GM10847 (cell line): Measurements from ENCODE around the gene REEP3.

Source experiments
- POLR2A ChIP-seq: IDR thresholded peaks from 2 replicates; pipeline ENCODE4 v1.6.1; 2011; ENCODE audit not compliant: insufficient read length; ENCODE audit errors: extremely low read depth

REEP3 gene

DNA sequence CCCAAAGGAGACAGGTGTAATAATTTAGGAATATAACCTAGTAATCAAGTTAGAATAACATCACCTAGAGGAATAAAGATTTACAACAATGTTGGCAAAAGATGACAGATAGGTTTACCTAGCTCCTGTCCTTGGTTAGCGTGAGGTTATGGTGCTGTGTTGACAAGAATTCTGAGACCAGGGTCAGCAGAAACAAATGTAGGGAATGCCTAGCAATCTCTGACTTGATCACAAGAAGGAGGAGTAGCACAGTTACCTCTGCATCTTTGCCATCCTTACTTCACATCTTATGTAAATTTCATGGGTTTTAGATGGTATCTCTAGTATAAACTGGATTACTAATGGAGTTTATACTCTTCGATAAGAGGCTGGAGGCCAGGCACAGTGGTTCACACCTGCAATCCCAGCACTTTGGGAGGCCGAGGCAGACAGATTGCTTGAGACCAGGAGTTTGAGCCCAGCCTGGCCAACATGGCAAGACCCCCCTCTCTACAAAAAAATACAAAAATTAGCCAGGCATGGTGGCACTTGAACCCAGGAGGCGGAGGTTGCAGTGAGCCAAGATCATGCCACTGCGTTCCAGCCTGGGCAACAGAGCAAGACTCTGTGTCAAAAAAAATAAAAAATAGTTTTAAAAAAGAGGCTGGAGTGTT is 37.1 kb downstream of the REEP3 start:
- TF ChIP-seq POLR2A, result no peak

DNA sequence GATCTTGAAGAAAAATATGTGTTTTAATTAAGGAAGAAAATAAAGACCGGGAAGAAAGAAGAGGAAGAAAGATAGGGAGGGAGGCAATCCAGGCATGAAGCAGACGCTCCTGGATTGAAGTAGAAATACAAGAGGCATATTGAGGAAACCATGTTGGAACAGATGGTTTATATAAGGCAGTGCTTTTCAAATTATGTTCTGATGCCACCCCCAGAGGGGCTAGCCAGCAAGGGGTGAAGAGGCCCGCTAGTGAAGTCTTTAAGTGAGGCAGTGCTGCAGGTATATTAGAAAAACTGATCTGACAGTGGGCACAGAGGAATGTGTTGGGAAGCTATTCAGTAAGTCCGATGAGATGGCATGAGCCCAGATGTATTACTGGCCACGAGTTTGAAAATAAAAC is 40.1 kb downstream of the REEP3 start:
- TF ChIP-seq POLR2A, result no peak

DNA sequence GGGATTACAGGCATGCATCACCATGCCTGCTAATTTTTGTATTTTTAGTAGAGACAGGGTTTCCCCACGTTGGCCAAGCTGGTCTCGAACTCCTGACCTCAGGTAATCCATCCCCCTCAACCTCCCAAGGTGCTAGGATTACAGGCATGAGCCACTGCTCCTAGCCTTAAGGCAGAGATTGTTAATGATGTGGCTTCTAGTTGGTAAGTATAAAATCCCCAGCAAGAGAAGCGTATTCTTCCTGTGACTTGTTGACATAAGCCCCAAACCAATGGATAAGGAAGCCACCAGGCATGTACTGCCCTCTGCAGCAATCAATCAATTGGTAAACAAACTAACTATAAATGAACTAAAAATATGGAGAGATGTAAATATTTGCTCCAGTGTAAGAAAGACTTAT is 41.2 kb downstream of the REEP3 start:
- TF ChIP-seq POLR2A, result no peak

DNA sequence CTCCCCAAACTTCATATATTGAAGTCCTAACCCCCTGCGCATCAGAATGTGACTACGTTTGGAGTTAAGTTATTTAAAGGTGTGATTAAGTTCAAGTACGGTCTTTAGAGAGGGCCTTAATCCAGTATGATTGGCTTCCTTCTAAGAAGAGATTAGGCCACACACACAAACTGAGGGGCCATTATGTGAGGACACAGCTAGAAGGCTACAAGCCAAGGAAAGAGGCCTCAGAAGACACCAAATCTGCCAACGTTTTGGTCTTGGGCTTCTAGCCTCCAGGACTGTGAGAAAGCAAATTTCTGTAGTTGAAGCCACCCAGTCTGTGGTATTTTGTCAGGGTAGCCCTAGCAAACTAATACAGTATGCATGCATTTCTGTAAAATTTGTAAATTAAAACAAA is 41.7 kb downstream of the REEP3 start:
- TF ChIP-seq POLR2A, result no peak

DNA sequence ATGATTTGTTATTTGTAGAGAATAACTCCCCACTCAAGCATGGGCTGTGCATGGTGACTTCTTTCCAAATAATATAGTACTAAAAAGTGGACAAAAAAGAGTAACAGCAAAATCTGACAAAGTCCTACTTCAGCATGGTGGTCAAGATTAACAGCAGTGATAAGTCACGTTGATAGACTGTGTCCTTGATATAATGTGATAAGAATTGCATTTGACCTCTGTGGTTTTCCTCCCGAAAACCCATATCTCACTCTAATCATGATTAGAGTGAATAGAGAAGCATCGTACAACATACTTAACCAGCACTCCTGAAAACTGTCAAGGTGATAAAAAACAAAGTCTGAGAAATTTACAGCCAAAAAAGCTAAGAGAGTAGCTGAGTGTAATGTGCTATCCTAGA is 42.4 kb downstream of the REEP3 start:
- no peak for TF ChIP-seq POLR2A

DNA sequence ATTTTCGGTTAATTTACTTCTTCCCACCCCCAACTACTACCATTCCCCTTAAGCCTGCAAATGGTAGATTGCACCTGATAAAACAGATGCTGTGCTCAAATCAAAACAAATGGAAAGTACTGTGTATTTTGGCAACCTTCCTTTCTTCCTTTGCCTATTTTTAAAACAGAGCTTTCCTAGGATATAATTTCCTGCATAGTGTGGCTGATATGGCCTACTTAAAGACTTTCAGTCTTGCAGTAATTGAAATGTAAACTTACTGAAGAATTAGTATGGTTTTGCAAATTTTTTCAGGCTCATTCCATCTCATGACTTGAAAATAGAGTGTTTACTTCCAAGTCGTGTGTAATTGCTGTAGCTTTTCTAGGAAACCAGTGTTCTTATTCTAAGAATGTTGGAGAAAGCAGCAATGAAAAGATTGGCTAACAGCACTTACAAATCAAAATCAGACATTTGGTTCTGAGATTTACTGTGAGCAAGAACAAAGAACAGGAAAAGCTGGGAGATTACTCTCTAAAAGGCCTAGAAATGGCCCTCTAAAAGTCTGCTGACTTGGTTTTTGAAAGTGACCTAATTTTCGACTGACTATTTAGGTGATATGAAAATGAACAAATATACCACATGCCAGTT is 52.0 kb downstream of the REEP3 start:
- TF ChIP-seq POLR2A, result no peak

DNA sequence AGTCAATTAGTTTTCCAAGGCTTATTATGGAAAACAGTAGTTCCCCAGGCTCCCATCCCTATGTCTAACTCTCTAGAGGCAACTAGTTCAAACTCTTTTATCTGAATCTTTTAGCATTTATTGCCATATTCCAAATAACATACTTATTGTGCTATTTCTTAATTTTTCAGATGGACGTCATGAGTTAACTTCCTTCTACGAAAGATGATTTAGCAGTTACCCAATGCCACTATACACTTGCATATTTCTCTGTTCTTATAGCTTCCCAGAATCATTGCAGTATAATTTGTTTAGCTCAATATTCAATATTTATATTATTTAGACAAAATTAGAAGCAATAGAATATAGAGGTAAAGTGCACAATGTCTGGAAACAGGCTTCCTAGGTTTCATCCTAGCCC is 52.8 kb downstream of the REEP3 start:
- TF ChIP-seq POLR2A, result no peak

DNA sequence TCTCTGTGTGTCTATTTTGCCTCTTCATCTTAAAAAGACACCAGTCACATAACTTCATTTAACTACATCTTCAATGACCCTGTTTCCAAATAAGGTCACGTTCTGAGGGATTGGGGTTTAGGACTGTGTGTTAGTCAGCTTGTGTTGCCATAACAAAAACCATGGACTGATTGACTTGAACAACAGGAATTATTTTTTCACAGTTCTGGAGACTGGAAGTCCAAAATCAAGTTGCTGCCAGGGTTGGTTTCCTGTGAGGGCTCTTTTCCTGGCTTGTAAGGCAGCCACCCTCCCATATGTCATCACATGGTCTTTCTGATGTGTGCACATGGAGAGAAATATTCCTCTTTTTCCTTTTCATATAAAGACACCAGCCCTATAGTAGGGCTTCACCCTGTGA is 55.3 kb downstream of the REEP3 start:
- no peak for TF ChIP-seq POLR2A

DNA sequence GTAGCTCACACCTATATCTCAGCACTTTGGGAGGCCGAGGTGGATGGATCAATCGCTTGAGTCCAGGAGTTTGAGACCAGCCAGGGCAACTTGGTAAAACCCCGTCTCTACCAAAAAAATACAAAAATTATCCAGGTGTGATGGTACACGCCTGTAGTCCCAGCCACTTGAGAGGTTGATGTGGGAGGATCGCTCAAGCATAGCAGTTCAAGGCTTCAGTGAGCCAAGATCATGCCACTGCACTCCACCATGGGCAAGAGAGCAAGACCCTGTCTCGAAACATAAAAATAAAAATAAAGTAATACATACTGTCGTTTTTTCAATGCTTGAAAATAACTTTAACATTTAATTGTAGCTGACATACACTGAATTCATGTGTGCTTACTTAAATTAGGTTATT is 57.3 kb downstream of the REEP3 start:
- TF ChIP-seq POLR2A, result no peak

DNA sequence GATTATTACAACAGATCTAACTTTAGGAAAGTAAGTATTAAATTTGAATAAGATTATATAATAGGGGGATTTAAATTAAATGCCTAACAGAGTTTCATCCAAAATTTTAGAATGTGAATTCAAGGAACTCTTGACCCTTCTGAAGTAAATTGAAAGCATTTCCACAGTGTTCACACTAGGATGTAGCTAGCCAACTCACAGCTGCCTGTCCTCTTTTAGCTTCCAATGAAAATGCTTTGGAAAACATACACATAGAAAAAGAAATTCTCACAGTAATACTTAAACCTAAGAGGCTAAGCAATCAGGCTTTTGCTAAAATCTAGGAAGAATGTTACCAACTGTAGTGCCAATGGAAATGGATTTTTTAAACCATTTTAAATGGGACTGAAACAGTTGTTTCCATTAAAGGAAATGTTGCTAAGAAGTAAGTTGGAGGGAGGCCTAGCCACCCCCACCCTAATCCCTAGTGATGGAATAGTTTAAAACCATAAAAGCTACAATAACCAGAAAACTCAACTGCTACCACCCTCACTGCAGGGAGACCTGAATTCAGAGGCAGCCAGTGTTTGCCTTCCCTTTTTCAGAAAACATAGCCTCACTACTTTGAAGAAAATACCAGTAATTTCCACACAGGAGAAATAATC is 58.3 kb downstream of the REEP3 start:
- TF ChIP-seq POLR2A, result no peak

DNA sequence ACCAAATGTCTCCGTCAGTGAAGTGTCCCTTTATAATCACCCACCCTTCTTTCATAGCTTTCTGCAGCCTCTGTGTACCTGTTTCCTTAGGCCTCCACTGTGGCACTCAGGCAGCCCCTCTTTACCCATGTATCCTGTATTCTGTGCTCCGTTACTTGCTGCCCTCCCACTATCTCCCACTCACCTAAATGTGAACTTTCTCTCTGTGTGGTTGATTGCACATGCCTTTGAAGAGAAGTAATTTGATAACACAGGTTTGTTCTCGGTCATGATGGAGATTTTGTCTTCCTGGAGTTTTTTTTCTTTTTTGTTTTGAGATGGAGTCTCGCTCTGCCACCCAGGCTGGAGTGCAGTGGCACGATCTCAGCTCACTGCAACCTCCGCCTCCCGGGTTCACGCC is 61.5 kb downstream of the REEP3 start:
- no peak for TF ChIP-seq POLR2A

DNA sequence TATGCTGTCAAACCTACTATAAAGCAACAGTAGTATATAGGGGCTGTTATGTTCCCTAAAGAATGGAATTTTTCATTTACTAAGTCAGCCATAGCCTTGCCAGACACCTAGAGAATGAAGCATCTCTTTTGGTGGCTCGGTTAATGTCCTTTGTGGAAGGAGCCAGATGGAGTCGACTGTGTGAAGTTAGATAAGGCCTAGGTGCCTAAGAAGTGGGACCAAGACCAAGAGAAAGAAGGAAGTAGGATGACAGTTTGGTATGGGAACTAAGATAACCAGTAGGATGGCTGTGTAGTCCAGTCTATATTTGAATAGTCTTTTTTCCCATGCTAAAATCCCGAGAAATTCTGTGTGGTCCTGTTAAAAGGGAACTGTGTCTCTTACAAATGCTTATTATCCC is 62.2 kb downstream of the REEP3 start:
- no peak for TF ChIP-seq POLR2A

DNA sequence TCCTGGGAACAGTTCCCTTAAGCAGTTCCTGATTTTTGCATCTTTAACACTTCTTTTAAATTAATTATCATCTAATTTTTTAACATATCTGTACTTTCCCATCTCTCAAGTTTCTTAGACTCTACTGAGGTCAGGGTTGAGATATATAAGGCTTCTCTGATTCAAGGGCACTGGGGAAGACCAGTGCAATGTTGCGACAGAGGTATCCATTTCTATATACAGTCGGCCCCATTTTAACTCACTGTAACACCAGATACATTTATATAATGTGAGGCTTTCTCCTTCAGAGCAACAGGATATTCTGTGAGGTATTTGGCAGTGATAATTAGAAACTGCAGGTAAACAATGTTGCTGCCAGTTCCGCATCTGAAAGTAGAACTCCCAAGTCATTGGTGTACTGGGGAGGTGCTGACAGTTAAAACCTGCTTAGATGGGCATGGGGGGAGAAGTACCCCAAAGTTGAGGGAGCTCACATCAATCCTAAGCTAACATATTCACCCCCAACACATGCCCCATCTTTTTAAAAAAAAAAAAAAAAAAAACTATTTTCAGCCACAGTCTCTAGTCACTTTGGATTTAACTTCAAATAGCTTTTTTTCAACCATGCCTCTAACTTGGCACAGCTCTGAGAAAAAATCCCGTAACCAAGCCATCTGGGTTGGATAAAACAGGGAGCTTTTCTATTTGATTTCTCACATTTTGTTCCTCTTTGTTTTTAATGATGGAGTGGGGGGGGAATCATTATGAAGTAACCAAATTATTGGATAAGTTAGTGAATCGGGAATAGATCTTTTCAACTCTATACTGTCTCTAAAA is 62.9 kb downstream of the REEP3 start:
- no peak for TF ChIP-seq POLR2A

DNA sequence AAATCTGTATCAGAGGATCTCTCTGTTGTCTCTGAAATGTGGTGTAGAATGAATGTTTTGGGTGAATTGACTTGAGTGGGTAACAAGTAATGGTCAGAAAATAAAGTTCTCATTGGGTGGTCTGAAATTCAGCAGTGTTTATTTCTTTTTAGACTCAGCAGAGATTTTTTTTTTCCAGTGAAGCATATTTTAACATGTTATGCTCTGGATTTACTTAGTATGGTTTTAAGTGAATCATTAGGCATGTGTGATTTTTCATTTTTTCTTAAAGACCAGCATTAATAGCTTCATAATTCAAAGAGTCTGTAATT is 63.5 kb downstream of the REEP3 start:
- TF ChIP-seq POLR2A, result no peak

DNA sequence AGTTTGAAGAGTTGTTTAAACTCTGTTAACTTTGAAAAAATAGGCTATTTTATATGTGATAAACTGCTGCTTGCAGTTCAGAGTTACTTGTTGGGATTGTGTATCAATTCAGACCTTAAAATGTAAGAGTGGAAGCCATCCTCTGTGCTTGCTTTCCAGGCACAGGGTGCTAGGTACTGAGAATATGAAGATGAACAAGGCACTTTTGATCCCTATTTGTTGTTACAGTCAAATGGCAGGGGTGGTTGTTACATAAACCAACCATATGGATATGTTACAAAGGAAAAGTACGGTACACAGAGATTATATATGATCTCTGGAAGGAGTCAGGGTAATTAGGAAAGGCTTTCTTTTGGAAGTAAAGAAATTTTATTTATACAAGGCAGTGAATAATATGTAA is 63.8 kb downstream of the REEP3 start:
- no peak for TF ChIP-seq POLR2A

DNA sequence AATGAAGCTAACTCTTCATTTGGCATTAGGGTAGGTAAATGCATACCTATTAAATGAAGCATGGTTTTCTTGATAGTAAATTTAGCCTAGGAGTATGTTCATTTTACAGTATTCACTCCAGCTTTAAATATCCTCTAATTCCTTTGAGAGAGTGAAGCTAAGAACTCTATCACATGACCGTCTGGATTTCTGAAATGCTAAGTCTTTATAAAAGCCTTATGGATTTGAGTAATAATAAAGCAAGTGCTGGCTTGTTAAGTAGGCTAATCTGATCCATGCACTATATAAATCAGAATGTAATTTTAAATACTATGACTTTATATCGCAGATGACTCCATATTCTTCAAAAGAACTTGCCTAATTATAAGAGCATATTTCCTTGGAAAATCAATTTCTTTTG is 64.8 kb downstream of the REEP3 start:
- TF ChIP-seq POLR2A, result no peak
